HepG2 (cell line): Measurements from ENCODE around the gene GASK1A. TPM values are rescaled to one million over a fixed set of nuclear protein-coding genes. Genes with fewer than 3 reads are reported as not detected.

Experiments
- ATAC-seq: fragments of 200-7000 bp; cut with Tn5 transposase; 3 replicates; pipeline ENCODE4 v1.9.1; 2020; ENCODE audit warnings: mild to moderate bottlenecking, moderate library complexity
- BruUV-seq: library from RNA; stranded (reverse); fragments of 400-500 nt; replicated peaks from 2 replicates; lab custom pipeline; 2021; lab: Mats Ljungman, UMichigan
- CTCF ChIA-PET: fragments of 300-600 bp; formaldehyde crosslinking; extraction: SDS; loops from one replicate; lab custom pipeline; 2021; ENCODE audit warnings: low total read pairs, inconsistent platforms, low intra/inter-chr PET ratio; lab: Yijun Ruan, JAX
- POLR2A ChIA-PET: fragments of 350-600 bp; sonication (Branson Sonifier 250); formaldehyde crosslinking; loops from one replicate; lab custom pipeline; 2020; ENCODE audit warnings: antibody characterized with exemption, inconsistent platforms; lab: Yijun Ruan, JAX
- DNase-seq: peaks from one replicate; pipeline ENCODE4 v3.0.0-alpha.2; 2015; ENCODE audit warnings: low spot score
- FAIRE-seq: peaks from 3 replicates; lab custom pipeline; 2011; peaks lifted over from hg19 to GRCh38; lab: Jason Lieb, UNC
- H2AFZ ChIP-seq: one replicate; pipeline ENCODE4 v1.6.1; 2011; ENCODE audit warnings: low read length, inconsistent platforms
- H3K27ac ChIP-seq: fragments of 300-600 bp; 3 replicates; pipeline ENCODE4 v1.8.0; 2011; ENCODE audit warnings: mixed run types, mild to moderate bottlenecking, mixed read lengths, low read length, inconsistent platforms; ENCODE audit not compliant: insufficient read depth; ENCODE audit errors: extremely low read length
- H3K27me3 ChIP-seq, 2 experiments: fragments of 200-600 bp in 1 of 2; 2 replicates in 1 of 2; 3 replicates in 1 of 2; pipeline versions ENCODE4 v1.6.0 to v1.8.0; 2011; ENCODE audit warnings: low read length in 2 of 2, mild to moderate bottlenecking in 2 of 2, moderate library complexity in 2 of 2, inconsistent platforms in 1 of 2; ENCODE audit not compliant: insufficient read depth in 2 of 2, control insufficient read depth in 1 of 2
- H3K36me3 ChIP-seq, 2 experiments: fragments of 200-600 bp in 1 of 2; replicated peaks in 1 of 2; 2 replicates in 1 of 2; 3 replicates in 1 of 2; pipeline versions ENCODE4 v1.5.1 to v1.8.0; 2011; ENCODE audit warnings: low read length in 2 of 2, inconsistent platforms in 1 of 2; ENCODE audit not compliant: insufficient read depth in 2 of 2, control insufficient read depth in 1 of 2
- H3K4me1 ChIP-seq: 2 replicates; pipeline ENCODE4 v1.5.1; 2012; ENCODE audit warnings: low read length, inconsistent platforms; ENCODE audit not compliant: insufficient read depth
- H3K4me2 ChIP-seq: 2 replicates; pipeline ENCODE4 v1.6.0; 2011; ENCODE audit warnings: low read depth, low read length, inconsistent platforms
- H3K4me3 ChIP-seq, 3 experiments: fragments of 200-600 bp in 1 of 3; sonication (generic), shearing (Covaris generic) in 1 of 3; replicated peaks in 1 of 3; 2 replicates each; pipeline ENCODE4 v1.5.1; 2011 to 2016; ENCODE audit warnings: low read length in 3 of 3, inconsistent platforms in 2 of 3, low read depth in 2 of 3, mild to moderate bottlenecking in 2 of 3, control low read depth in 1 of 3, mixed read lengths in 1 of 3; ENCODE audit not compliant: insufficient read depth in 1 of 3
- H3K79me2 ChIP-seq: one replicate; pipeline ENCODE4 v1.6.1; 2011; ENCODE audit warnings: low read length, inconsistent platforms; ENCODE audit not compliant: insufficient read depth
- H3K9ac ChIP-seq: 2 replicates; pipeline ENCODE4 v1.6.0; 2011; ENCODE audit warnings: mild to moderate bottlenecking, low read depth, low read length, inconsistent platforms; ENCODE audit not compliant: insufficient read depth
- H3K9me3 ChIP-seq: 2 replicates; pipeline ENCODE4 v1.5.1; 2012; ENCODE audit warnings: mild to moderate bottlenecking, low read length
- H4K20me1 ChIP-seq: 2 replicates; pipeline ENCODE4 v1.6.0; 2011; ENCODE audit warnings: inconsistent platforms, mild to moderate bottlenecking, low read length, moderate library complexity; ENCODE audit not compliant: insufficient read depth
- ARNTL ChIP-seq: sonication (generic); formaldehyde crosslinking; IDR thresholded peaks from 2 replicates; pipeline ENCODE4 v1.4.0; 2020; ENCODE audit warnings: mild to moderate bottlenecking, missing genetic modification reagents
- ELF4 ChIP-seq: sonication (generic); formaldehyde crosslinking; IDR thresholded peaks from 2 replicates; pipeline ENCODE4 v1.5.0; 2020; ENCODE audit warnings: missing genetic modification reagents, mild to moderate bottlenecking, moderate library complexity, borderline replicate concordance
- MAZ ChIP-seq, 2 experiments: sonication (generic) in 1 of 2; formaldehyde crosslinking in 1 of 2; IDR thresholded peaks; 2 replicates each; pipeline versions ENCODE4 v1.5.0 to v1.6.1; 2012 to 2020; ENCODE audit warnings: low read depth in 2 of 2, mild to moderate bottlenecking in 2 of 2, borderline replicate concordance in 1 of 2, improper control_type of control experiment in 1 of 2, low read length in 1 of 2, missing genetic modification reagents in 1 of 2, moderate library complexity in 1 of 2
- NFE2L1 ChIP-seq: sonication (generic); formaldehyde crosslinking; IDR thresholded peaks from 2 replicates; pipeline ENCODE4 v1.4.0; 2020; ENCODE audit warnings: missing genetic modification reagents, mild to moderate bottlenecking, borderline replicate concordance
- SMAD1 ChIP-seq: sonication (generic); formaldehyde crosslinking; IDR thresholded peaks from 2 replicates; pipeline ENCODE4 v1.4.0; 2020; ENCODE audit warnings: missing genetic modification reagents, low read depth, mild to moderate bottlenecking, borderline replicate concordance
- SP4 ChIP-seq: sonication (generic); formaldehyde crosslinking; IDR thresholded peaks from 2 replicates; pipeline ENCODE4 v1.8.1; 2023; ENCODE audit warnings: mild to moderate bottlenecking, missing genetic modification reagents
- TCF7L2 ChIP-seq: IDR thresholded peaks from 2 replicates; pipeline ENCODE4 v1.6.1; 2011; ENCODE audit warnings: mild to moderate bottlenecking, low read depth, low read length, moderate library complexity
- ZNF569 ChIP-seq: sonication (generic); formaldehyde crosslinking; IDR thresholded peaks from 2 replicates; pipeline ENCODE4 v1.5.0; 2020; ENCODE audit warnings: mild to moderate bottlenecking, missing genetic modification reagents, moderate library complexity, borderline replicate concordance
- WGBS: methylation state at CpG from one replicate; pipeline ENCODE4 v1.1.6; 2017; ENCODE audit warnings: low lambda C conversion rate; 5-methylcytosine and 5-hydroxymethylcytosine counted together
- in situ Hi-C: cut with HindIII; loops from 2 replicates; pipeline ENCODE4 v1.10.0; 2017; ENCODE audit warnings: low pct_unique_long_range_greater_than_20kb; ENCODE audit not compliant: extremely low pct_ligation_motif_present
- intact Hi-C: fragments of 100-400 bp; cut with micrococcal nuclease; formaldehyde crosslinking; loops from one replicate; pipeline ENCODE4 v1.10.0; 2022; ENCODE audit not compliant: unreplicated experiment
- polyA plus RNA-seq, 8 experiments: library from polyadenylated mRNA; depleted of rRNA in 3 of 8; stranded (reverse) in 7 of 8; unstranded in 1 of 8; fragments of >200 nt; fragmentation: Illumina TruSeq in 4 of 8; extraction: Trizol in 4 of 8; gene quantifications; 2 replicates each; pipeline versions ENCODE4 v1.2.1 to v1.2.3, GENCODE V29; 2011 to 2016; ENCODE audit warnings: low read depth in 4 of 8, missing spikeins in 1 of 8, mixed read lengths in 1 of 8; ENCODE audit not compliant: insufficient read depth in 1 of 8
- total RNA-seq, 5 experiments: library from RNA; depleted of rRNA; stranded (reverse); fragments of >200 nt; fragmentation: Illumina TruSeq; extraction: Trizol; gene quantifications; 2 replicates each; pipeline ENCODE4 v1.2.3, GENCODE V29; 2016; ENCODE audit warnings: low read depth in 1 of 5
- TF ChIP-seq, protein P1 (sequence below): IDR thresholded peaks from 2 replicates; pipeline ENCODE4 v1.6.1; 2016; ENCODE audit warnings: missing compliant biosample characterization, missing genetic modification reagents, borderline replicate concordance

GASK1A gene
- total and polyA plus RNA-seq, 2 of the 13 experiments (the other 11 are each of a cell fraction or from before 2014, with no cell fraction given): not detected

DNA sequence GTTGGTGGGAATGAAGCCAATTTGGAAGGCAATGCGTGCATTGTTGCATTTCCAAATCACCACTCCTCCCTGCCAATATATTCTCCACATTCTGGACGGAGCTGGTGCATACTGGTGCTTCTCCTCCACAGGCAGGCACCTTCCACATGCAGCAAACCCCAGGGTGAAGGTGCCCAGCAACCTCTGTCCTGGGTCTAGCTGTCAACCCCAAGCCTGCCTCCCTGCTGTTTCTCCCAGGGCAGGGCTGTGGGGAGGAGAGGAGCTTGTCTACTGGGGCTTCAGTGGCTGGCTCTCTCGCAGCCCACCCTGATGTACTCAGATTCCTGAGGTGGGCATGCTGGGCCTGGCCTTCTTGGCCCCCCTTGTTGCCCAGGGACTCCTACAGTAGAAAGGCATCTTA lies 20.1 kb downstream of the GASK1A start:
- ChIA-PET CTCF (no interaction called here), POLR2A (no interaction called here)
- Histone ChIP-seq H3K79me2 (no peaks in the 10 kb centered on the region), H4K20me1 (no peaks in the 10 kb centered on the region), H3K4me2 (no peak overlapping the region), H3K4me3 (no peak overlapping the region), H3K36me3 (no peaks in the 10 kb centered on the region), H3K9me3 (no peaks in the 10 kb centered on the region), H3K27me3 (peaks cover 5 to 18% of the 10 kb centered on the region in 2 experiments; a peak in 4 of 5 replicates), H3K9ac (no peak overlapping the region), H3K4me1 (peaks cover 15% of the 10 kb centered on the region), H3K27ac (no peak overlapping the region), H2AFZ (no peak overlapping the region)
- BruUV-seq: no TSS peak
- intact Hi-C loops: no loop called here
- no peak for TF ChIP-seq ZNF569 (CRISPR knock-in tag)
- no peak for TF ChIP-seq SMAD1
- no peak for TF ChIP-seq NFE2L1
- TF ChIP-seq MAZ (IDR thresholded peaks at IDR 0.05; ENCODE audit: borderline replicate concordance, low read depth, low read length): no peak
- TF ChIP-seq MAZ (CRISPR knock-in tag; IDR thresholded peaks at IDR 0.05; ENCODE audit: low read depth): no peak
- TF ChIP-seq SP4: no peak
- no peak for TF ChIP-seq ELF4 (CRISPR knock-in tag)
- no peak for TF ChIP-seq ARNTL (CRISPR knock-in tag)
- no peak for TF ChIP-seq TCF7L2
- TF ChIP-seq, protein P1, sequence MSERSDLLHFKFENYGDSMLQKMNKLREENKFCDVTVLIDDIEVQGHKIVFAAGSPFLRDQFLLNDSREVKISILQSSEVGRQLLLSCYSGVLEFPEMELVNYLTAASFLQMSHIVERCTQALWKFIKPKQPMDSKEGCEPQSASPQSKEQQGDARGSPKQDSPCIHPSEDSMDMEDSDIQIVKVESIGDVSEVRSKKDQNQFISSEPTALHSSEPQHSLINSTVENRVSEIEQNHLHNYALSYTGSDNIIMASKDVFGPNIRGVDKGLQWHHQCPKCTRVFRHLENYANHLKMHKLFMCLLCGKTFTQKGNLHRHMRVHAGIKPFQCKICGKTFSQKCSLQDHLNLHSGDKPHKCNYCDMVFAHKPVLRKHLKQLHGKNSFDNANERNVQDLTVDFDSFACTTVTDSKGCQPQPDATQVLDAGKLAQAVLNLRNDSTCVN (CRISPR knock-in tag): no peak
- DNase-seq (no peak), ATAC-seq (no peak), FAIRE-seq (no peak)
- in situ Hi-C loops: no loop called here
- WGBS: 26% methylated on average over 2 of the region's 3 CpGs
